Measurements from ENCODE around the gene GAMT.

GAMT gene

GRCh38 chr19:1386945-1387683 lies 14.2 kb downstream of the GAMT start:
- in situ Hi-C loops (cut with MboI; ENCODE audit: low sequenced_read_pairs), result no loop called here

DNA sequence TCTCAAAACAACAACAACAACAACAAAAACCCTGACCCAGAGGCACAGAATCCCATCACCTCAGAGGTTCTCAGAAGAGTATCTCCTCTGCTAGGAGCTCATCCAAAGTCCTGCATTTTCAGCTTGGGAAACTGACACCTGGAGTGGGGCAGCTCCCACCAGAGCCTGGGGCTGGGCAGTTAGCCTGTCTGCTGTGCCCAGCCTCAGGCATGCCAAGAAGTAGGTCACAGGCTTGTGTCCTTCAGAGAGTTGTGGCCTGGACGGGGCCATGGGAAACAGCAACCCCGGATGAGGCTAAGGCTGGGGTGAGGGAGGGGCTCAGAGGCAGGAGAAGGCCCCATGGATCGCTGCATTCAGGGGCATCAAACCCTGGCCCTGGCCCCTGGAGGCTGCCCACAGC lies 15.5 kb downstream of the GAMT start:
- in situ Hi-C loops (cut with MboI; ENCODE audit: low sequenced_read_pairs), result no loop called here

DNA sequence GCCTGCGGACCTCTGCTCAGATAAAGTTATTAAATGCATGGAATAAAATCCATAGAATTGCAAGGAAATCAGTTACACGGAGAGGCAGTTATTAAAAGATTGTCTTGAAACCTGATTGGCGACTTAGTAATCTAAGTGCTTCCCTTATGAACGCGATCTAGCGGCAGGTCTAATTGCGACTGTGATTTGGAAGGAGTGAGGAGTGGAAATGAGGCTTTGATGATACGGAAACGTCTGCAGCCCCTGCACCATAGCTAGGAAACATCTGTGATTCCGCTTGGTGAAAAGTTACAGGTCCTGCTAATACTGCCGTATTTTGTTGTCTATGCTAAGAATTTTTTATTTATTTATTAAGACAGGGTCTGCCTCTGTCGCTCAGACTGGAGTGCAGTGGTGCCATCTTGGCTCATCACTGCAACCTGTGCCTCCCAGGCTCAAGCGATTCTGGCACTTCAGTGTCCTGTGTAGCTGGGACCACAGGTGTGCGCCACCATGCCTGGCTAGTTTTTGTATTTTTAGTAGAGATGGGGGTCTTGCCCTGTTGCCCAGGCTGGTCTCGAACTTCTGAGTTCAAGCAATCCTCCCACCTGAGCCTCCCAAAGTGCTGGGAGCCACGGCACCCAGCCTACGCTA lies 16.7 kb downstream of the GAMT start:
- in situ Hi-C loops (cut with MboI; ENCODE audit: low sequenced_read_pairs), result no loop called here

DNA sequence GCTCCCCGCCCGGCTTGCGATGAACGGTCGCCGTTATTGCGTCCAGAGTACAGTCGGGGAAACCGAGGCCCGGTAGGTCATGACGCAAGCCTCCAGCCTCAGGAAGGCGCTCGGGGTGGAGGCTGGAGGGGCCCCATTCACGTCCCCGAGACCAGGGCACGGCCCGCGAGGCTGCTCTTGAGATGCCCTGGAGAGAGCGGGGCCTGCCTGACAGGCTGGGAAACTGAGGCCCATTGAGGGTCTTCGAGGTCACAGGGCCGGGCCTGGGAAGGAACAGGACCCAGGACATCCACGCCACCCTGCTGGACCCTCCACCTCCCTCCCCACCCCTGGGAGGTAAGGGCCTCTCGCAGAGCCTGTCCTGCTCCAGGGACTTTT lies 17.3 kb downstream of the GAMT start:
- in situ Hi-C loops (cut with MboI; ENCODE audit: low sequenced_read_pairs), result no loop called here

DNA sequence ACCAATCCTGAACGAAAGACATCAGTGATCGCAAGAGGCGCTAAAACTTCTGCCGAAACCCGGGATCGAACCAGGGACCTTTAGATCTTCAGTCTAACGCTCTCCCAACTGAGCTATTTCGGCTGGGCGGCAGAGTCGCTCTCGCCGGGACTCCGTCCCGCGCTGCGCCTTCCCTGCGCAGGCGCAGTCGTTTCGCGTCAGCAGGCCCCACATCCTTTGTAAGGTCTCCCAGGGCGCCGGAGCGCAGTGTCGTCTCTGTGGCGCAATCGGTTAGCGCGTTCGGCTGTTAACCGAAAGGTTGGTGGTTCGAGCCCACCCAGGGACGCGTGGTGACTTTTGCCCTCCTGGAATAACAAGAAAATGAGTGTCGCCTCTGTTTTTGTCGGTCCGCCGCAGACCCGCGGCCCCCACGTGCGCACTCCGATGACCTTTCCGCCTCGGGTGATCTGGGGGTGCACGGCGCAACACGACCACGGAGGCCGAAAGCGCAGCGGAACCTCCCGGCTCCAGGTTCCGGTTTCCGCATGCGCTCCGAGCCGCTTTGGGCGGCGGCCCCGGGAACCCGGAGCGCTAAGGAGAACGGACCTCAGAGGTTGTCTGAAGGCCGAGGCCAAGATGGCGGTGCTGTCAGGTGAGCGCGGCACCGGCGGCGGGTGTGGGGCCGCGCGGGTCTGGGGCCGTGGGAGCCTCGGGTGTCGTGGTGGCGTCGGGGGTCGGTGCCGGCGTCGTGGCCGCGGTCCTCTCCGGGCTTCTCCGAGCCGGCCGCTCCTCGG lies 17.8 kb downstream of the GAMT start, which contains the start of gene NDUFS7:
Gene NDUFS7 (plus strand): TSS at position 596 of the 773 bp plus-strand sequence. CDS start 20 bp downstream, at position 616.
- in situ Hi-C loops (cut with MboI; ENCODE audit: low sequenced_read_pairs), result no loop called here

DNA sequence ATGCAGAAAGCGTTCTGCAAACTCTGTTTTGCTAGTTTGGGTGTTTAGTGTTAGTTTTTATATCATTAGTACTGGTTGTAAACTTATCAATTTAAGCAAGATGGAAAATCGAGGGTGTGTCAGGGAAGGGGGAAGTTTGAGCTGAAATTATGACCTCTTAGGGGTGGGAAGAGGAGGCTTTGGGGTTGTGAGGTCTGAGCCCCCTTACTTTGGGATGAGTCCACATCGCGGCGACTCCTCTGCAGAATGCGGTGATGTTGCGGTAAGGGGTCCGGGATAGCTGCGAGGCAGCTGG lies 18.4 kb downstream of the GAMT start:
- in situ Hi-C loops (cut with MboI; ENCODE audit: low sequenced_read_pairs), result no loop called here

- in situ Hi-C loops (cut with MboI; ENCODE audit: low sequenced_read_pairs), result no loop called here
Measured at GRCh38 chr19:1382250-1382649, 19.1 kb downstream of the GAMT start.

DNA sequence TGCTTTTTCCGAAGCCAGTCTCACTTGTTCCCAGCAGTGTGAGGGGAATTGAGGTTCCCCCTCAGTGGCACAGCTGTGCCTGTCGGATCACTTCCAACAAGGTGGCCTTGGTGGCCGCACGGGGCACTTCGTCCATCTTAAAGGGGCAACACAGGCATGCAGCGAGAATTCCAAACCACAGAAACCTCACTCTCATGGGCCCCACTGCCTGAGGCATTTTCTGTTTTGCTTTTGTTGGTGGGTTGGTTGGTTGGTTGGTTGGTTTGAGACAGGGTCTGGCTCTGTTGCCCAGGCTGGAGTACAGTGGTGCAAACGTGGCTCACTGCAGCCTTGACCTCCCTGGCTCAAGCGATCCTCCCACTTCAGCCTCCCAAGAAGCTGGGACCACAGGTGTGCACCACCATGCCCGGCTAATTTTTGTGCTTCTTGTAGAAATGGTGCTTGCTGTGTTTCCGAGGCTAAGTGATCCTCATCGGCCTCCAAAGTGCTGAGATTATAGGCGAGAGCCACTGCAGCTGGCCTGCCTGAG lies 21.3 kb downstream of the GAMT start:
- in situ Hi-C loops (cut with MboI; ENCODE audit: low sequenced_read_pairs), result loop anchor here (10.0 kb wide), 1 partner anchor 105 kb away; the partner anchor contains the start of gene FAM174C

- in situ Hi-C loops (cut with MboI; ENCODE audit: low sequenced_read_pairs), result loop anchor here (10.0 kb wide), 1 partner anchor 105 kb away; the partner anchor contains the start of gene FAM174C
Measured at GRCh38 chr19:1379126-1379905, 22.0 kb downstream of the GAMT start.

DNA sequence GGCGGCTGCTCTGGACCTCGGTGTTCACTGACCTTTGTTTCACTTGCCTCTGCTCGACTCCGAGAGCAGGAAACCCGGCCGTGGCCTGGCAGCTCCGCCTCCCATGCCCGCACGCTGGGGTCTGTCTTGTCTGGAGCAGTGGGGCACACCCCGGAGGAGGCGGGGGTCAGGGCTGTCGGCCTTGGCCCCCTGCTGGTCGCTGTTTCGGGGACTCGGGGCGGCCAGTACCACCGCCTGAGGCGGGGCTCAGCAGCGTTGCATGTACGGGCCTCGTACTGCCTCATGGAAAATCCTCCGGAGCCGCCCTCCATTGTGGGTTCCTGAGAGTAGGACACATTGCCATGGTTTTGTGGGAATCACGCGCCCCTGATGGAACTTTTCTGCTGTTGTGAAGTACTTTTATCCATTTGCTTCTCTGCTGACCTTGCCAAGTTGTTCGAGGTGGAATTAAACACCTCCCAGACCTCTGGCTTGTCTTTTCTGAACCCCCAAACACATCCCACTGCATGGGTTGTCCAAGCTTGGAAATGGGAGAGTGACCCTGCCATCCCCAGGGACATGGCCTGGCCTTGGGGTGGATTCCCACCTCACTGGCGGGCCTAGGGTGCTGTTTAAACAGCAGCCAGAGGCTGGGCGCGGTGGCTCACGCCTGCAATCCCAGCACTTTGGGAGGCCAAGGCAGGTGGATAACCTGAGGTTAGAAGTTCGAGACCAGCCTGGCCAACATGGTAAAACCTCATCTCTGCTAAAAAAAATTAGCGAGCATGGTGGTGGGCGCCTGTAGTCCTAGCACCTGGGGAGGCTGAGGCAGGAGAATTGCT lies 23.2 kb downstream of the GAMT start:
- in situ Hi-C loops (cut with MboI; ENCODE audit: low sequenced_read_pairs), result loop anchor here (10.0 kb wide), 1 partner anchor 103 kb away; the partner anchor contains the start of gene FAM174C

GRCh38 chr19:1377176-1377964 lies 24.0 kb downstream of the GAMT start:
- in situ Hi-C loops (cut with MboI; ENCODE audit: low sequenced_read_pairs), result loop anchor here (10.0 kb wide), 1 partner anchor 103 kb away; the partner anchor contains the start of gene FAM174C

- in situ Hi-C loops (cut with MboI; ENCODE audit: low sequenced_read_pairs), result loop anchor here (10.0 kb wide), 1 partner anchor 102 kb away; the partner anchor contains the start of gene FAM174C
Measured at GRCh38 chr19:1376415-1376805, 24.9 kb downstream of the GAMT start.

- in situ Hi-C loops (cut with MboI; ENCODE audit: low sequenced_read_pairs), result loop anchor here (10.0 kb wide), 1 partner anchor 99 kb away; the partner anchor contains the start of gene FAM174C
Measured at GRCh38 chr19:1374250-1374577, 27.1 kb downstream of the GAMT start.

DNA sequence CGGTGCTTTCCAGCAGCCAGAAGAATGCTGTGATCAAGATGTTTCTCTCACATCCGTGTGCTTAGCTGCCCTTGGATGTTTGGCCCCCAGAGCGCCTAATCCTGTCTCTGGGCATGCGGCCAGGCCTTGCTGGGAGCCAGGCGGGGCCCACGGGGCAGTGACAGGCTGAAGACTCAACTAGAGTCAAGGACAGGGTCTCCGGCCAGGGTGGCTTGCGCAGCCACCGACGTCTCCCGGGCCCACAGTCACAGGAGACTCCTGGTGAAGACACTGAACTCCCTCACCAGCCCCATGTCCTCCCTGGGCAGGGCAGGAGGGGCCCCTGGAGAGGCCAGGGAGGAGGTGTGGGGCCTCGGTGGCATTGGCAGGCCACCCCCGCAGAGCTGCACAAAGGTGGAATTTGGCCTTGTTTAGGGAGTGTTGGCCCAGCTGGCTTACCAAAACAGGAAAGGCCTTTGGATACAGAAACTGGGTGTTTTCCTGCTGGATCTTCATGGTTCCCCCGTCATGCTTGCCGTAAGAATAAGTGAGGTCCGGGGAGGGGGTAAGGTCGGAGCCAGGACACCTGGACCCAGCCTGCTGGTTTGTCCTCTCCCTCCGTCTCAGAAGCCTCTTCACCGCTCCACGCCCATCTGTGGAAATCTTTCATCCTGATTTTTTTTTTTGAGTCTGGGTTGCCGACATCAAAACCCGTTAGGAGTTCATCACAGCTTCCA lies 27.6 kb downstream of the GAMT start:
- in situ Hi-C loops (cut with MboI; ENCODE audit: low sequenced_read_pairs), result loop anchor here (10.0 kb wide), 1 partner anchor 99 kb away; the partner anchor contains the start of gene FAM174C

GRCh38 chr19:1373042-1373533 lies 28.3 kb downstream of the GAMT start:
- in situ Hi-C loops (cut with MboI; ENCODE audit: low sequenced_read_pairs), result loop anchor here (10.0 kb wide), 1 partner anchor 98 kb away; the partner anchor contains the start of gene FAM174C

GRCh38 chr19:1370579-1371361 lies 30.6 kb downstream of the GAMT start:
- in situ Hi-C loops (cut with MboI; ENCODE audit: low sequenced_read_pairs), result loop anchor here (10.0 kb wide), 1 partner anchor 96 kb away; the partner anchor contains the start of gene FAM174C

GRCh38 chr19:1369214-1369805 lies 32.0 kb downstream of the GAMT start:
- in situ Hi-C loops (cut with MboI; ENCODE audit: low sequenced_read_pairs), result no loop called here
